ENCODE results near the gene TXNDC11. TPM values are rescaled to one million over a fixed set of nuclear protein-coding genes. Genes with fewer than 3 reads are reported as not detected.

Gene TXNDC11
- total RNA-seq, 2 experiments from 2014 or later: 27.3 to 28.3 TPM

- ChIA-PET CTCF (interaction anchor here (0.7 to 2.2 kb wide), 9 partner anchors 13 to 737 kb away, joined by 3 to 9 read pairs (median 3); no protein-coding TSS in a partner anchor), POLR2A (no interaction called here)
- intact Hi-C loops (cut with DNase I, micrococcal nuclease): no loop called here
- DNase-seq (no peak), ATAC-seq (no peak)
- no peak overlapping the region for H3K27ac Mint-ChIP-seq
- peaks cover 26% of the 10 kb centered on the region for H3K4me1 Mint-ChIP-seq
- peaks cover 50% of the 10 kb centered on the region for H3K36me3 Mint-ChIP-seq (ENCODE audit: low read depth)
- no peak overlapping the region for H3K4me3 Mint-ChIP-seq
- no peaks in the 10 kb centered on the region for H3K9me3 Mint-ChIP-seq (ENCODE audit: low read depth)
- no peaks in the 10 kb centered on the region for H3K27me3 Mint-ChIP-seq
These were observed 51.4 kb downstream of the TXNDC11 start for GRCh38 chr16:11691235-11691634.

GRCh38 chr16:11689031-11689840 lies 53.4 kb downstream of the TXNDC11 start:
- no peaks in the 10 kb centered on the region for H3K27me3 Mint-ChIP-seq
- peak; percentile 64 for ATAC-seq
- peak overlapping the region; percentile 27 for H3K27ac Mint-ChIP-seq
- POLR2A ChIA-PET: interaction anchor here (0.6 kb wide), 1 partner anchor 31 kb away, joined by 3 read pairs; no protein-coding TSS in a partner anchor
- intact Hi-C loops (cut with DNase I, micrococcal nuclease): no loop called here
- DNase-seq: no peak
- H3K9me3 Mint-ChIP-seq (ENCODE audit: low read depth): no peaks in the 10 kb centered on the region
- CTCF ChIA-PET: interaction anchor here (0.6 to 2.4 kb wide), 12 partner anchors 9 to 293 kb away, joined by 3 to 10 read pairs (median 4); no protein-coding TSS in a partner anchor
- H3K4me1 Mint-ChIP-seq: peaks cover 17% of the 10 kb centered on the region
- peaks cover 50% of the 10 kb centered on the region for H3K36me3 Mint-ChIP-seq (ENCODE audit: low read depth)
- H3K4me3 Mint-ChIP-seq: no peak overlapping the region

DNA sequence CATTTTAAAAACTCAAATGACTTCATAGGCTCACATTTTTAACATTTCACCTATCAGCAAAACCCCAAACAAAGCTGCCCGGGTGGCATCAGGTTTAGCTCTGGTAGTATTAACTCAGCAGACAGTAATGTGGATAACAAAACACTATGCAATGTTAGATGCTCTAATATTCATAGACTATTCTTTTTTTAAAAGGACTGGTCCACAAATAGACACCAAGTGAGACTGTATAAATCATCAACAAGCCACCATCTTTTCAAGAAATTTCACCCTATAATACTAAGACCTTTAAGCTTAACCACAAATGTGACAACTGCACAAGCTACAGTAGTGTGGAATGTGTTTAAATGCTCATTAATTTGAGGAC lies 54.2 kb downstream of the TXNDC11 start:
- intact Hi-C loops (cut with DNase I, micrococcal nuclease): no loop called here
- H3K36me3 Mint-ChIP-seq (ENCODE audit: low read depth): peaks cover 55% of the 10 kb centered on the region
- DNase-seq (no peak), ATAC-seq (no peak)
- H3K4me3 Mint-ChIP-seq: no peak overlapping the region
- H3K4me1 Mint-ChIP-seq: peaks cover 18% of the 10 kb centered on the region
- ChIA-PET CTCF (interaction anchor here (0.5 to 2.4 kb wide), 9 partner anchors 9 to 293 kb away, joined by 3 to 10 read pairs (median 4); no protein-coding TSS in a partner anchor), POLR2A (no interaction called here)
- no peak overlapping the region for H3K27ac Mint-ChIP-seq
- no peaks in the 10 kb centered on the region for H3K27me3 Mint-ChIP-seq
- no peaks in the 10 kb centered on the region for H3K9me3 Mint-ChIP-seq (ENCODE audit: low read depth)

DNA sequence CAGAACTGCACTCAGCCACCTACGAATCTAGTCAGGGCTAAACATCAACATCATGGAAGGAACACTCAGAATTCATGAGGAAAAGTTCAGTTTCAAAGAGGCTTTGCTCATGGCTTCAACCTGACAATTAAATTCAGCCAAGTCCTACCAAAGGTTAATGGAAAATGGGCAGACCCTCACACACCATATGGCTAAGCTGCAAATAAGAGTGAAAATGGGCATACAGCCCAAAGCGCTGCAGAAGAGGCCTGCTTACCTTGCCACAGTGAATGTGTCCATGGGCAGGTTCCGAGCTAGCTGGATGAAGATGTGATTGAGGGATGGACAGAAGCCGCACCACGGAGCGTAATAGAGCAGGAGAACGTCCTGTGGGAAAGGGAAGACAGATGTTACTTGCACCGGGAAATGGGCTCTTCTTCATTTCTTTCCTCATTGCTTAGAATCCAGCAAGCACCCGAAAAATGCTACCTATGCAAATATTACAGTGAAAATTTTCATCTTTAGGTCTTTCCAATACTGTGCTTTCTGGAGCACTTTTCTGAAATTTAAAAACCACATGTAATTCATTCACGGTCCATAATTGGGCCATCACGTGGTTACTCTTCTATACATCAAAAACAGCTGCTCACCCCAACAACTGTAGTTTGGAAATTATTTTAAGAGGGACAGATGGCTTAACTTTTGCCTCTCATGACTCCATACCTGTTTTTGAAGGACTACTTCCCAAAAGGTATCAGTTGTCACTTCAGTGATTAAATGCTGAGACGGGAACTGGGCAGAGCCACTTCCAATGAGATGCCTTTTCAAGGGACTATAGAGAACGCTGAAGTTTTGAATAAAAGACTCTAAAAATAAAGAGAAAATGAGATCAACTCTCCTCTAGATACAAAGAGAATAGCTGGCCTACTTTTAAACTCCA lies 54.8 kb downstream of the TXNDC11 start:
- H3K9me3 Mint-ChIP-seq (ENCODE audit: low read depth): no peaks in the 10 kb centered on the region
- H3K4me3 Mint-ChIP-seq: no peak overlapping the region
- ChIA-PET CTCF (interaction anchor here (0.5 to 2.4 kb wide), 7 partner anchors 10 to 292 kb away, joined by 3 to 8 read pairs (median 3); no protein-coding TSS in a partner anchor), POLR2A (no interaction called here)
- intact Hi-C loops (cut with DNase I, micrococcal nuclease): no loop called here
- H3K27ac Mint-ChIP-seq: no peak overlapping the region
- DNase-seq (no peak), ATAC-seq (no peak)
- peaks cover 24% of the 10 kb centered on the region for H3K4me1 Mint-ChIP-seq
- H3K27me3 Mint-ChIP-seq: no peaks in the 10 kb centered on the region
- peaks cover 57% of the 10 kb centered on the region for H3K36me3 Mint-ChIP-seq (ENCODE audit: low read depth)

DNA sequence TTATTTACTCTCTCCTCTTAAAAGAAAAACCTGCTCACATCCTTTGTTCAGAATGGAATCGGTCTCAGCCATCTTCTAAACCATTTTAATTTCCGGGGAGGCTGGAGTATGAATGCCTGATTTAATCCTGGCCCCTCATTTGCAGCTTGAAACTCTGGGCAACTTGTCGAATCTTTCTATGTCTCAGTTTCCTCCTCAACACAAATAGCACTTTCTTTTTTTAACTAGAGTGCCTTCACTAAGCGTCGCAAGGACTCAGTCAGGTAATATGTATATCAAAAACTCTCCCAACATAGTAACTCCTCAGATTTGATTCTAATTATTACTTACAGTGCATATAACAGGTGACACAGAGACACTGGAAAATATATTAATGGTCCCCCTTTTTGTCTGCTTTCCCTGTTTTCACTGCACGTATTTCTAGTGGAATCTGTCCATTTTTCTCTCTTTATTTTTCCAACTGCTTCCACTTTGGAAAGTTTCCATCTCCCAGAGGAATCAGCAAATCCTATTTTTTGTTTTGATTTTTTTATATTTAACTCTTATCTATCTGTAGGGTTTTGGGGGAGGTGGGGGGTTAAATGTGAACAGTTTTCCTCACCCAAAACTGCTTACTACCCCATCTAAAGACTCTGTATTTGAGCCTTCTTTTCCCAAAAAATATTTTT lies 55.8 kb downstream of the TXNDC11 start:
- CTCF ChIA-PET: no interaction called here
- POLR2A ChIA-PET: no interaction called here
- peaks cover 56% of the 10 kb centered on the region for H3K36me3 Mint-ChIP-seq (ENCODE audit: low read depth)
- no peak overlapping the region for H3K27ac Mint-ChIP-seq
- DNase-seq (no peak), ATAC-seq (no peak)
- peaks cover 34% of the 10 kb centered on the region for H3K4me1 Mint-ChIP-seq
- no peak overlapping the region for H3K4me3 Mint-ChIP-seq
- intact Hi-C loops (cut with DNase I, micrococcal nuclease): no loop called here
- H3K27me3 Mint-ChIP-seq: no peaks in the 10 kb centered on the region
- no peaks in the 10 kb centered on the region for H3K9me3 Mint-ChIP-seq (ENCODE audit: low read depth)

DNA sequence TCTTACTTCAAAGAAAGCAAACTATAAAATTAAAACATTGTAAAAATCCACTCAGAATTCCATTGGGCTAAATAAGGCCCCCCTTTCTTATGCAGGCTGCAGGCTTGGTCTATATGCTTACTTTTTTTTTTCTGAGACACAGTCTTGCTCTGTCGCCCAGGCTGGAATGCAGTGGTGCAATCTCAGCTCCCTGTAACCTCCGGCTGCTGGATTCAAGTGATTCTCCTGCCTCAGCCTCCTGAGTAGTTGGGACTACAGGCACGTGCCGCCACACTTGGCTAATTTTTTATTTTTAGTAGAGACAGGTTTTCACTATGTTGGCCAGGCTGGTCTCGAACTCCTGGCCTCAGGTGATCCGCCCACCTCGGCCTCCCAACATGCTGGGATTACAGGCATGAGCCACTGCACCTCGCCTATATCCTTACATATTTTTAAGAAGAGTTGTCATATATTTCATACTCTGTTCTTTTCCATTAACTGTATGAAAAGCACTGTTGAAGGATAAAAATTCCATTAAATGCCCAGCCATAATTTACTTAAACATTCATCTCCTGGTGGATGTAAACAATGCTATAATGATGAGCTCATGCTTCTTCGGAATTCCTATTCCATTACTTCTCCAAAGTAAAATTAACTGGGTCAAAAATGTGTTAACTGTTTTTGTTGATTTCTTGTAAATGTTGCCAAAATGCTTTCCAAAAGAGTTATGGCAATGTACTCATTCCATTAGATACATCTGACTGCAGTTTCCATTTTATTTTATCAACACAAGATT lies 56.6 kb downstream of the TXNDC11 start:
- H3K36me3 Mint-ChIP-seq (ENCODE audit: low read depth): peaks cover 54% of the 10 kb centered on the region
- intact Hi-C loops (cut with DNase I, micrococcal nuclease): loop anchor here in 1 of 2 experiments (2.0 kb wide), 1 partner anchor 43 kb away; no protein-coding TSS in a partner anchor
- peaks cover 42% of the 10 kb centered on the region for H3K4me1 Mint-ChIP-seq
- DNase-seq: no peak
- H3K27me3 Mint-ChIP-seq: no peaks in the 10 kb centered on the region
- H3K4me3 Mint-ChIP-seq: no peak overlapping the region
- no peak for ATAC-seq
- POLR2A ChIA-PET: no interaction called here
- no peaks in the 10 kb centered on the region for H3K9me3 Mint-ChIP-seq (ENCODE audit: low read depth)
- CTCF ChIA-PET: no interaction called here
- H3K27ac Mint-ChIP-seq: no peak overlapping the region

GRCh38 chr16:11684231-11685025 lies 58.2 kb downstream of the TXNDC11 start:
- no peak for ATAC-seq
- Mint-ChIP-seq H3K27ac (peak overlapping the region; percentile 37), H3K4me1 (peaks cover 49% of the 10 kb centered on the region), H3K4me3 (no peak overlapping the region), H3K27me3 (no peaks in the 10 kb centered on the region), H3K9me3 (ENCODE audit: low read depth) (no peaks in the 10 kb centered on the region), H3K36me3 (ENCODE audit: low read depth) (peaks cover 52% of the 10 kb centered on the region)
- DNase-seq: no peak
- ChIA-PET CTCF (interaction anchor here (0.5 to 0.9 kb wide), 3 partner anchors 14 to 161 kb away, joined by 3 to 4 read pairs (median 4); no protein-coding TSS in a partner anchor), POLR2A (interaction anchor here (0.6 kb wide), 1 partner anchor 14 kb away, joined by 3 read pairs; no protein-coding TSS in a partner anchor)
- intact Hi-C loops (cut with DNase I, micrococcal nuclease): loop anchor here in 1 of 2 experiments (2.0 kb wide), 1 partner anchor 44 kb away; no protein-coding TSS in a partner anchor

GRCh38 chr16:11683145-11683544 lies 59.5 kb downstream of the TXNDC11 start:
- POLR2A ChIA-PET: no interaction called here
- CTCF ChIA-PET: interaction anchor here (0.6 to 0.8 kb wide), 2 partner anchors 43 to 169 kb away, joined by 3 read pairs; no protein-coding TSS in a partner anchor
- H3K4me3 Mint-ChIP-seq: no peak overlapping the region
- ATAC-seq: no peak
- DNase-seq: no peak
- H3K27me3 Mint-ChIP-seq: no peaks in the 10 kb centered on the region
- peak overlapping the region; percentile 83 for H3K27ac Mint-ChIP-seq
- H3K36me3 Mint-ChIP-seq (ENCODE audit: low read depth): peaks cover 59% of the 10 kb centered on the region
- intact Hi-C loops (cut with DNase I, micrococcal nuclease): no loop called here
- no peaks in the 10 kb centered on the region for H3K9me3 Mint-ChIP-seq (ENCODE audit: low read depth)
- H3K4me1 Mint-ChIP-seq: peaks cover 51% of the 10 kb centered on the region

- ChIA-PET POLR2A (no interaction called here), CTCF (no interaction called here)
- Mint-ChIP-seq H3K4me1 (peaks cover 55% of the 10 kb centered on the region), H3K27me3 (no peaks in the 10 kb centered on the region), H3K4me3 (no peak overlapping the region), H3K36me3 (ENCODE audit: low read depth) (peaks cover 61% of the 10 kb centered on the region), H3K9me3 (ENCODE audit: low read depth) (no peaks in the 10 kb centered on the region), H3K27ac (peak overlapping the region; percentile 83)
- intact Hi-C loops (cut with DNase I, micrococcal nuclease): no loop called here
- DNase-seq: no peak
- ATAC-seq: peak; percentile 49
These were observed 60.0 kb downstream of the TXNDC11 start for GRCh38 chr16:11682655-11683096.

Data from activated CD4-positive, alpha-beta T cell treated with anti-CD3 and anti-CD28 coated beads for 36 hours (primary cell).